Muscle layer of colon (tissue), 2 donors: ENCODE measurements around the gene WDR26.

Source experiments
- H3K27ac ChIP-seq: one replicate; pipeline ENCODE4 v1.7.0; 2013; ENCODE audit warnings: low read depth, mild to moderate bottlenecking, low read length, moderate library complexity
- H3K27me3 ChIP-seq, 2 donors: one replicate each; pipeline ENCODE4 v1.7.0; 2013; ENCODE audit warnings: low read length in 2 of 2, mild to moderate bottlenecking in 2 of 2; ENCODE audit not compliant: insufficient read depth in 2 of 2, control insufficient read depth in 1 of 2
- H3K36me3 ChIP-seq: one replicate; pipeline ENCODE4 v1.7.0; 2013; ENCODE audit warnings: mild to moderate bottlenecking, low read length; ENCODE audit not compliant: insufficient read depth
- H3K4me1 ChIP-seq: one replicate; pipeline ENCODE4 v1.7.0; 2013; ENCODE audit warnings: mild to moderate bottlenecking, low read length; ENCODE audit not compliant: insufficient read depth
- H3K4me3 ChIP-seq, 2 donors: one replicate each; pipeline ENCODE4 v1.7.0; 2013; ENCODE audit warnings: low read length in 2 of 2, low read depth in 1 of 2, mild to moderate bottlenecking in 1 of 2, moderate library complexity in 1 of 2
- H3K9ac ChIP-seq: one replicate; pipeline ENCODE4 v1.7.0; 2013; ENCODE audit warnings: low read length
- H3K9me3 ChIP-seq: one replicate; pipeline ENCODE4 v1.7.0; 2013; ENCODE audit warnings: mild to moderate bottlenecking, low read length
- donor health status: abdominal sarcoma.
- donor health status: Adenocarcinoma of cecum.

Gene WDR26

GRCh38 chr1:224456637-224456953 is 22.0 kb upstream of the WDR26 start:
- no peaks in the 10 kb centered on the region for H3K9me3 ChIP-seq
- peak overlapping the region in 1 of 2 donors; percentile 38 for H3K4me3 ChIP-seq
- no peak overlapping the region for H3K9ac ChIP-seq
- no peaks in the 10 kb centered on the region for H3K36me3 ChIP-seq
- peaks cover 40% of the 10 kb centered on the region for H3K4me1 ChIP-seq
- no peaks in the 10 kb centered on the region for H3K27me3 ChIP-seq
- peak overlapping the region; percentile 50 for H3K27ac ChIP-seq

DNA sequence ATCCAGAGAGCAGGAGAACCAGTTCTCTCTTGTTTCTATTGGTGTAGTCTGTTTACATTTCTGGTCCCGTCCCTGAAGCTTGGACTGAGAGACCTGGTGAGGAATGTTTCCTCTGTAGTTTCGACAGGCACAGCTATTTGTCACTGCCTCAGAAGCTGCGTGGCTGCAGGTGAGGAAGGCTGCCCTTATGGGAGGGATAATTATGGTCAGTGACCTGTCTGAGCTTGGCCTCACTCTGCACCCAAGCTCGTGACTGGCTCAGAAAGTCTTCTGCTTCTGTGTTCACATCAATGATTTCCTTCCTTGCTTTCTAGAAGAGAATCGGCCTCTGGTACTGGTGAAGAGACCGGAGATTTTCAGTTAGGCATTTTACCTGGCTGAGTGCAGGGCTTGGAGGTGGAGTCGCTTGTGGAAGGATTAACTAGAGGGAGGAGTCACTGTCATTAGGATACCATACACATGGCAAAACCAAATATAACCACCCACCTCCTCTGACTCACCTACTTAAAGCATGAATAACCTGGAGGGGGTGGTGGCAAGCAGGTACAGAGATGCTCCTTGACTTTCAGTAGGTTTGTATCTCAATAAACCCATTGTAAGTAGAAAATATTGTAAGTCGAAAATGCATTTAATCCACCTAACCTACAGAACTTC is 19.9 kb upstream of the WDR26 start:
- Histone ChIP-seq H3K27ac (no peak overlapping the region), H3K9ac (no peak overlapping the region), H3K4me3 (no peak overlapping the region), H3K4me1 (peaks cover 38% of the 10 kb centered on the region), H3K27me3 (no peaks in the 10 kb centered on the region), H3K36me3 (no peaks in the 10 kb centered on the region), H3K9me3 (no peaks in the 10 kb centered on the region)

GRCh38 chr1:224450561-224451350 is 16.2 kb upstream of the WDR26 start:
- Histone ChIP-seq H3K4me3 (no peak overlapping the region), H3K36me3 (no peaks in the 10 kb centered on the region), H3K9me3 (no peaks in the 10 kb centered on the region), H3K27ac (no peak overlapping the region), H3K9ac (no peak overlapping the region), H3K27me3 (no peaks in the 10 kb centered on the region), H3K4me1 (peaks cover 18% of the 10 kb centered on the region)

DNA sequence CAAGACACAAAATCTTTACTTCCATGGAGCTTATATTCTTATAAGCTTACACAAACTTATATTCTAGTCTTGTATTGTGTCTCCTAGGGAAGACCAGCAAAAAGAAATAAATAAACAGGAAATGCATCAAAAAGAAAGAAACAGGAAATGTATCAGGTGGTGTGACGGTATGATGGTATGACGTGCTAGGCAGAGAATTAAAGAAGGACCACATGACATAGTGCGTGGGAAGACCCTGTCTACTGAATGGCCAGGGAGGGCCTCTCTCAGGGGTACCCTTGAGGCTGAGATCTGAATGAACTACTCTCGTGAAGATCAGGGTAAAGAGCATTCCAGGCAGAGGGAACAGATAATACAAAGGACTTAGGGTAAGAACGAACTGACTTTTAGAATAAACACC is 15.6 kb upstream of the WDR26 start:
- Histone ChIP-seq H3K9ac (no peak overlapping the region), H3K9me3 (no peaks in the 10 kb centered on the region), H3K27ac (no peak overlapping the region), H3K4me1 (peaks cover 18% of the 10 kb centered on the region), H3K27me3 (no peaks in the 10 kb centered on the region), H3K36me3 (no peaks in the 10 kb centered on the region), H3K4me3 (no peak overlapping the region)

- Histone ChIP-seq H3K27ac (no peak overlapping the region), H3K4me1 (peaks cover 13% of the 10 kb centered on the region), H3K4me3 (no peak overlapping the region), H3K36me3 (no peaks in the 10 kb centered on the region), H3K27me3 (no peaks in the 10 kb centered on the region), H3K9ac (no peak overlapping the region), H3K9me3 (no peaks in the 10 kb centered on the region)
Measured at GRCh38 chr1:224448453-224449017, 13.9 kb upstream of the WDR26 start.

GRCh38 chr1:224447971-224448370 is 13.4 kb upstream of the WDR26 start:
- Histone ChIP-seq H3K27me3 (no peaks in the 10 kb centered on the region), H3K4me3 (no peak overlapping the region), H3K9me3 (no peaks in the 10 kb centered on the region), H3K4me1 (peaks cover 12% of the 10 kb centered on the region), H3K36me3 (no peaks in the 10 kb centered on the region), H3K27ac (no peak overlapping the region), H3K9ac (no peak overlapping the region)

- Histone ChIP-seq H3K9me3 (no peaks in the 10 kb centered on the region), H3K4me3 (no peak overlapping the region), H3K9ac (no peak overlapping the region), H3K27ac (no peak overlapping the region), H3K4me1 (peaks cover 12% of the 10 kb centered on the region), H3K36me3 (no peaks in the 10 kb centered on the region), H3K27me3 (no peaks in the 10 kb centered on the region)
Measured at GRCh38 chr1:224447251-224447650, 12.7 kb upstream of the WDR26 start.

- H3K4me3 ChIP-seq: no peak overlapping the region
- H3K4me1 ChIP-seq: peaks cover 12% of the 10 kb centered on the region
- H3K27me3 ChIP-seq: no peaks in the 10 kb centered on the region
- no peak overlapping the region for H3K27ac ChIP-seq
- no peaks in the 10 kb centered on the region for H3K36me3 ChIP-seq
- H3K9me3 ChIP-seq: no peaks in the 10 kb centered on the region
- no peak overlapping the region for H3K9ac ChIP-seq
Measured at GRCh38 chr1:224438989-224439388, 4.4 kb upstream of the WDR26 start.

DNA sequence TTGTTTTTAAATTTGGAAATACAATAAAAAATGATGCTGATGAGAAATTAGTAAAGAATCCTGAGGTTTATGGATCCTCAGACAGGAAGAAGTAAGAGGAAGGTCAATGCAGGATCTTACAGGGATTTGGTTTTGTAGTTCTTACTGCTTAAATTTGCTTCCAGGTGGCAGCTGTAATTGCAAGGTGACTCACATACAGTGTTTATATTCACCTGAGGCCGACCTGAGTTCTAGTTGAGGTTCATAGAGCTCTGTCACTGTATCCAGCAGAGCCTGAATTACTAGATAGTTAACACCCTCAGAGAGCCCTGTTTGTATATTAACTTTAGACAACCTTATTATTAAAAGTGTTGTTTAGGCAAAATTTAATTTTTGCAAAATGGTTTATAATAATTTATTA is 1.4 kb upstream of the WDR26 start:
- H3K36me3 ChIP-seq: no peaks in the 10 kb centered on the region
- no peaks in the 10 kb centered on the region for H3K27me3 ChIP-seq
- no peaks in the 10 kb centered on the region for H3K9me3 ChIP-seq
- H3K4me3 ChIP-seq: no peak overlapping the region
- peaks cover 19% of the 10 kb centered on the region for H3K4me1 ChIP-seq
- no peak overlapping the region for H3K9ac ChIP-seq
- H3K27ac ChIP-seq: peak overlapping the region; percentile 95

GRCh38 chr1:224435318-224435763 is 744 bp upstream of the WDR26 start:
- Histone ChIP-seq H3K27me3 (no peaks in the 10 kb centered on the region), H3K27ac (peak overlapping the region; percentile 95), H3K9me3 (no peaks in the 10 kb centered on the region), H3K4me3 (peak overlapping the region; percentile 96 to 98), H3K4me1 (peaks cover 25% of the 10 kb centered on the region), H3K9ac (peak overlapping the region; percentile 96), H3K36me3 (no peaks in the 10 kb centered on the region)

GRCh38 chr1:224433701-224434672 is 610 bp downstream of the WDR26 start:
- Histone ChIP-seq H3K9me3 (no peaks in the 10 kb centered on the region), H3K4me3 (peak overlapping the region; percentile 59 to 96), H3K27ac (peak overlapping the region; percentile 95), H3K36me3 (no peaks in the 10 kb centered on the region), H3K4me1 (peaks cover 33% of the 10 kb centered on the region), H3K9ac (peak overlapping the region; percentile 30), H3K27me3 (no peaks in the 10 kb centered on the region)
